Central memory CD8-positive, alpha-beta T cell (primary cell): ENCODE data around the gene TIGD6.

Source experiments
- ATAC-seq: fragments of 150-1000 bp; cut with Tn5 transposase; replicated peaks from 2 replicates; pipeline ENCODE4 v1.10.0; 2022; ENCODE audit warnings: mild to moderate bottlenecking, moderate FRiP score, moderate number of reproducible peaks; ENCODE audit not compliant: poor library complexity, severe bottlenecking; ENCODE audit errors: extremely low read depth
- DNase-seq, 2 donors: peaks; one replicate each; pipeline ENCODE4 v3.0.0; 2021; ENCODE audit warnings: low spot score in 2 of 2
- H3K27ac Mint-ChIP-seq: one replicate; pipeline ENCODE4 v1.8.0; 2022; ENCODE audit warnings: low read depth, mild to moderate bottlenecking, moderate library complexity, mixed read lengths
- H3K27me3 Mint-ChIP-seq: one replicate; pipeline ENCODE4 v1.8.0; 2022; ENCODE audit warnings: mixed read lengths
- H3K36me3 Mint-ChIP-seq: one replicate; pipeline ENCODE4 v1.8.0; 2022; ENCODE audit warnings: mild to moderate bottlenecking, moderate library complexity, mixed read lengths; ENCODE audit not compliant: insufficient read depth
- H3K4me1 Mint-ChIP-seq: one replicate; pipeline ENCODE4 v1.8.0; 2022; ENCODE audit warnings: mixed read lengths
- H3K4me3 Mint-ChIP-seq: one replicate; pipeline ENCODE4 v1.8.0; 2022; ENCODE audit warnings: mild to moderate bottlenecking, moderate library complexity, mixed read lengths
- H3K9me3 Mint-ChIP-seq: one replicate; pipeline ENCODE4 v1.8.0; 2022; ENCODE audit warnings: mixed read lengths

Gene TIGD6

DNA sequence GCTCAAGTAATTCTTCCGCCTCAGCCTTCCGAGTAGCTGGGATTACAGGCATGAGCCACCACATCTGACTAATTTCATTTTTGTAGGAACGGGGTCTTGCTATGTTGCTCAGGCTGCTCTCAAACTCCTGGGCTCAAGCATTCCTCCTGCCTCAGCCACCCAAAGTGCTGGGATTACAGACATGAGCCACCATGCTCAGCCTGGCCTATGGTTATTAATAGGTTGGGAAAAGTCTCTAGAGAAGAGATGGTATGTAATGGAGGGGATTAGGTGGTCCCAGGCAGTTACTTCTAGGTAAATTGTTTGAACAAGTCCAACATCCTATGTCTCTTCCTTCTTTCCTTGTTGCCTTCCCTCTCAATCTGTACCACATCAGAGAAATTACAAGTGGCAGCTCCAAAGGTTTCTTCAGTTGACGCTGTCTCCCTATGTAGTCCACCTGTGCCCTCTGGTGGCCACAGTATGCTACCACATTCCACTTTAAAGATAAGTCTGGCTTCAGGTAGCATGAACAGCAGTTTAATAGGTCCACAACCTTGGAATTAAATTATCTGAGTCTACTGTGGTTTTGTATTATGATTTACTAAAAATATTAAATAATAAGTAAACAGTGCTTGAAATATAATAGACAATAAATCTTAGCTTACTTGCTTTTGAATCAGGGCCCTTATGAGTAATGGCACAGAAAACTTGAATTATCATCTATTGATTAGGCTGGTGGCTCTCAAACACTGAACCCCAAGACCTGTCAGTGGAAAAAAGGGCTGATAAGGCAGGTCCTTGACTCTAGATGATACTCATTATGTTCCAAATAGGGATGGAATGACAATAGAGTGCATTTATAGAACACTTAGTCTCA, 9.7 kb downstream of the TIGD6 start:
- ATAC-seq (no peak), DNase-seq (peak; percentile 33 to 44)
- no peaks in the 10 kb centered on the region for H3K27me3 Mint-ChIP-seq
- H3K9me3 Mint-ChIP-seq: no peaks in the 10 kb centered on the region
- no peak overlapping the region for H3K4me3 Mint-ChIP-seq
- peaks cover 6% of the 10 kb centered on the region for H3K4me1 Mint-ChIP-seq
- H3K36me3 Mint-ChIP-seq: no peaks in the 10 kb centered on the region
- H3K27ac Mint-ChIP-seq: no peak overlapping the region

DNA sequence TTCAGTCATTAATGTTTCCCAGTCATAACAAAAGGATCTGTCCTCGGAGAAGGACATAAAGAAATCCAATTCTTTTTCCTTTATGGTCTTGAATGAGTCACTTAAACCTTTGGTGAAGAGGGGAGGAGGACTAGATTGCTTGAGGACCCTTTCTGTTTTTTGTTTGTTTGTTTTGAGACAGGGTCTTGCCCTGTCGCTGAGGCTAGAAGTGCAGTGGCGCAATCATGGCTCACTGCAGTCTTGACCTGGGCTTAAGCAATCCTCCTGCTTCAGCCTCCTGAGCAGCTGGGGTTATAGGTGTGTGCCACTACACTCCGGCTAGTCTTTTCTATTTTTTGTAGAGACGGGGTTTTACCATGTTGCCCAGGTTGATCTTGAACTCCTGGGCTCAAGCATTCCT, 12.3 kb downstream of the TIGD6 start:
- Mint-ChIP-seq H3K36me3 (peaks cover 1% of the 10 kb centered on the region), H3K27me3 (no peaks in the 10 kb centered on the region), H3K4me3 (no peak overlapping the region), H3K4me1 (peaks cover 6% of the 10 kb centered on the region), H3K9me3 (no peaks in the 10 kb centered on the region), H3K27ac (no peak overlapping the region)
- no peak for DNase-seq
- ATAC-seq: no peak

DNA sequence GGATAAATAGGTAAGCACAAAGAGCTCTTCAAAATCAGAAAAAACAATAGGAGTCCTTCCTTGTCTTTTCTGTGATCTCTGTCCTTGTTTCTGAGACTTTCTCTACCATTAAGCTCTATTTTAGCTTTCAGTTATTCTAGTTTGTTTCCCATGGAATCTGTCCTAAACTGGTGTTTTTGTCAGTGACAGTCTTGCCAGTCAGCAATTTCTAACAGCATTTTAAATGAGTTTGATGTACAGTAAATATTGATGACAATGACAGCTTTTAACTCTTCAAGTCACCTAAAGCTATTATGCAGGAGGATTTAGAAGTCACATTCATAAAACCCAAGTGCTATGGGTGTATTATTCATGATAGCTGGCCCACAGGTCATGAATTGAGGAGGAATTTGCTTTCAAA, 17.9 kb downstream of the TIGD6 start:
- H3K27me3 Mint-ChIP-seq: no peaks in the 10 kb centered on the region
- H3K4me3 Mint-ChIP-seq: no peak overlapping the region
- H3K27ac Mint-ChIP-seq: no peak overlapping the region
- H3K9me3 Mint-ChIP-seq: no peaks in the 10 kb centered on the region
- no peak for ATAC-seq
- H3K36me3 Mint-ChIP-seq: peaks cover 12% of the 10 kb centered on the region
- H3K4me1 Mint-ChIP-seq: no peaks in the 10 kb centered on the region
- DNase-seq: no peak

DNA sequence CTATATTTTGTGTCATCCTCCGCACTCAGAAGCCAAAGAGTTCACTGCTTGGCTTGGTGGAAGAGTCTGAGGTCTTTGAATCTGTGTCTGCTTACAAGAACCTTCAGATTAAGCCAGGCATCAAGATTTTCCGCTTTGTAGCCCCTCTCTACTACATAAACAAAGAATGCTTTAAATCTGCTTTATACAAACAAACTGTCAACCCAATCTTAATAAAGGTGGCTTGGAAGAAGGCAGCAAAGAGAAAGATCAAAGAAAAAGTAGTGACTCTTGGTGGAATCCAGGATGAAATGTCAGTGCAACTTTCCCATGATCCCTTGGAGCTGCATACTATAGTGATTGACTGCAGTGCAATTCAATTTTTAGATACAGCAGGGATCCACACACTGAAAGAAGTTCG, 19.2 kb downstream of the TIGD6 start:
- ATAC-seq: no peak
- Mint-ChIP-seq H3K9me3 (no peaks in the 10 kb centered on the region), H3K27ac (no peak overlapping the region), H3K27me3 (no peaks in the 10 kb centered on the region), H3K36me3 (peaks cover 12% of the 10 kb centered on the region), H3K4me1 (peaks cover 6% of the 10 kb centered on the region), H3K4me3 (no peak overlapping the region)
- DNase-seq: no peak

DNA sequence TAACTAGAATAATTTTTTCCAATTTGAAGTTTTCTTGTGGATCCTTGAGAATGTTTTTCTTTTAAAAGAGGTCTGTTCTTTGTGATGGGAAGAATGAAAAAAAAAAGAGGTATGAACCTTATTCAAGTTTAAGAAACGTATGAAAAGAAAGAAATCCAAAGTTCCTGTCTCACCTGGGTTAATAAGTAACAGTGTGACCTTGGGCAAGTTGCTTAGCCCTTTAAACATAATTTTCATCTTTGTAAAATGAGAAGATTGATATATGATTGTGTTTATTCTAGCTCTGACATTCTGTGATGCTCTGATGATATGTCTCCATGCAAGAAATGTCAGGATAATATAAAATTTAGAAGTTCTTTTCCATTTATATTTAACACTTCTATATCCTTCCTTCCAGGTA, 20.6 kb downstream of the TIGD6 start:
- H3K36me3 Mint-ChIP-seq: peaks cover 12% of the 10 kb centered on the region
- ATAC-seq: no peak
- H3K4me3 Mint-ChIP-seq: no peak overlapping the region

DNA sequence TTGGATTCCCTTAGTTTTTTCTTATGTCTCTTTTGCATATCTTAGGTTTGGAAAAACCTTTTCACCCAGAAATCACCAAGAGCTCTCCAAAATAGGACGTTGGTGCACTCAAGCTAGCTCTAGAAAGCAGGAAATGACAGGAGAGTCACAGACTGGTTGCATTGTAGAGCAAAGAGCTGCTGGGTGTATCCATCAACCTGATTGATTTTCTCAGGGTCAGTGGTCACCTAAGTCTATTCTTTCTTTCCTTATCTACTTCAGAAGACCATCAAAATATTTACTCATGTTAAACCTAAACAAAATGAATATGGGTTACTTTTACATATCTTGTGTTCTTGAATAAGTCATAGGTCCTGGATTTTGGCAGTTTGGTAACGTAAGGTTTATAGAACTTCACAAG, 25.0 kb downstream of the TIGD6 start:
- Mint-ChIP-seq H3K27ac (no peak overlapping the region), H3K9me3 (no peaks in the 10 kb centered on the region), H3K4me1 (peaks cover 19% of the 10 kb centered on the region), H3K36me3 (peaks cover 12% of the 10 kb centered on the region), H3K4me3 (no peak overlapping the region), H3K27me3 (no peaks in the 10 kb centered on the region)
- ATAC-seq: no peak
- no peak for DNase-seq

More for the DNA sequence above, 20.6 kb downstream of the TIGD6 start:
- no peak overlapping the region for H3K27ac Mint-ChIP-seq
- no peak for DNase-seq
- peaks cover 6% of the 10 kb centered on the region for H3K4me1 Mint-ChIP-seq
- H3K27me3 Mint-ChIP-seq: no peaks in the 10 kb centered on the region
- H3K9me3 Mint-ChIP-seq: no peaks in the 10 kb centered on the region

DNA sequence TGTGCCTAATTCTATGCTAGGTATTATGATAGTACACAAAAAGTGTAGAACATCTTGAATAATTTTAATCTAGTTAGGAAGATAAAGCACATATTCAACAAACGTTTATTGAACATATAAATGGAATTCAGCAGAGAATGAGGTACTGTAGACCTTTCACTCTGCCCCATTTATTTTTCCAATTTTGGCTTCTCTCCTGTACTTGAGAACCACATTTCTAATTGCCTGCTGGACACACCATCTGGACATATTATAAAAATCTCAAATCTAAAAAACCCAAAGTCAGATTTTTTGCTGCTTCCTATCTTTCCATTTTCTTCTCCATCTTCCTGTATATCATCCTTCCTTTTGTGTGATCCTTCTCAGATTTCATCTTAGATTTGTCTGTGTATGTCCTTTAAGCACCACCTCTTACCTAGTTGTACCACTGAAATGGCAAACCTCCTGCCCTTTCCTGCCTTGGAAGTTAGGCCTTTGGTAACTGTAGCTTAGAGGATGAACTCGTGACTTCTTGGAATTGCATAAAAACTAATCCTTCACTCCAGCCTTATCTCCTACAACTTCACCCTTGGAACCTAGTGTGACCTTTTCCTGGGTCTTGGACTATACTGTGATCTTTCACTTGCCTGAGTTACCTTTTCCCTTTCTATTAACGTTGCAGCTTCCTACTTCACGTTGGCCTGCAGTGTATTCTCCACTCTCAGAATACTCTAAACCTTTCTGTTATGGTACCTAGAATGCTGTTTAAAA, 31.1 kb downstream of the TIGD6 start:
- no peaks in the 10 kb centered on the region for H3K9me3 Mint-ChIP-seq
- ATAC-seq (no peak), DNase-seq (no peak)
- peaks cover 23% of the 10 kb centered on the region for H3K4me1 Mint-ChIP-seq
- H3K36me3 Mint-ChIP-seq: peaks cover 2% of the 10 kb centered on the region
- no peak overlapping the region for H3K27ac Mint-ChIP-seq
- no peaks in the 10 kb centered on the region for H3K27me3 Mint-ChIP-seq
- no peak overlapping the region for H3K4me3 Mint-ChIP-seq

DNA sequence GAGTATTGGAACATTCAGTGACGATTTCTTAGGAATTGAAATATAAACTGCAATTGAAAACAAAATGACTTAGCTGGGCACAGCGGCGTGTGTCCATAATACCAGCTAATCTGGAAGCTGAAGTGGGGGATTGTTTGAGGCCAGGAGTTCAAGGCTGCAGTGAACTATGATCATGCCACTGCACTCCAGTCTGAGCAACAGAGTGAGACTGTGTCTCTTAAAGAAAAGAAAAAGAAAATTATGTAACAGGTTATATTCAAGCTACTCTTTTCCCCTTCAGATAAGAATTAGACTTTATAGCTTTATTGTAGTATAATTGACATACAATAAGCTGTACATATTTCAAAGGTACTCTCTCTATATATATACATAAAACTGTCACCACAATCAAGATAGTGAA, 33.5 kb downstream of the TIGD6 start:
- DNase-seq (no peak), ATAC-seq (no peak)
- H3K36me3 Mint-ChIP-seq: no peaks in the 10 kb centered on the region
- H3K9me3 Mint-ChIP-seq: no peaks in the 10 kb centered on the region
- no peaks in the 10 kb centered on the region for H3K27me3 Mint-ChIP-seq
- no peak overlapping the region for H3K4me3 Mint-ChIP-seq
- peaks cover 25% of the 10 kb centered on the region for H3K4me1 Mint-ChIP-seq
- H3K27ac Mint-ChIP-seq: no peak overlapping the region

DNA sequence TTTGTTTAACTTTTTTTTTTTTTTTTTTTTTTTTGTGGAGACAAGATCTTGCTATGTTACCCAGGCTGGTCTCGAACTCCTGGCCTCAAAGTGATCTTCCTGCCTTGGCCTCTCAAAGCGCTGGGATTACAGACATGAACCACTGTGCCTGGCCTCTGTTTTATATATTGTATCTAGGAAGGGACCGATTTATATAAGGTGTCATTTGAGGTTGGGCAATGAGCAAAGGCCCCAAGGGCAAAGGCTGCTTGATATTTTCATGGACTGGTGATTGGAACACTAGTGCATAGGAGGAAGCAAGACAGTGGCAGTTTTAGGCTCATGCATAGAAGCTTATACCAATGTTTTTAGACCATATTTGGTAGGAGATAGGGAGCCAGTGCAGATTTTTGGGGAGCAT, 36.7 kb downstream of the TIGD6 start:
- H3K36me3 Mint-ChIP-seq: peaks cover 6% of the 10 kb centered on the region
- DNase-seq (no peak), ATAC-seq (no peak)
- H3K9me3 Mint-ChIP-seq: no peaks in the 10 kb centered on the region
- H3K27me3 Mint-ChIP-seq: no peaks in the 10 kb centered on the region
- peaks cover 35% of the 10 kb centered on the region for H3K4me1 Mint-ChIP-seq
- H3K27ac Mint-ChIP-seq: no peak overlapping the region
- no peak overlapping the region for H3K4me3 Mint-ChIP-seq

DNA sequence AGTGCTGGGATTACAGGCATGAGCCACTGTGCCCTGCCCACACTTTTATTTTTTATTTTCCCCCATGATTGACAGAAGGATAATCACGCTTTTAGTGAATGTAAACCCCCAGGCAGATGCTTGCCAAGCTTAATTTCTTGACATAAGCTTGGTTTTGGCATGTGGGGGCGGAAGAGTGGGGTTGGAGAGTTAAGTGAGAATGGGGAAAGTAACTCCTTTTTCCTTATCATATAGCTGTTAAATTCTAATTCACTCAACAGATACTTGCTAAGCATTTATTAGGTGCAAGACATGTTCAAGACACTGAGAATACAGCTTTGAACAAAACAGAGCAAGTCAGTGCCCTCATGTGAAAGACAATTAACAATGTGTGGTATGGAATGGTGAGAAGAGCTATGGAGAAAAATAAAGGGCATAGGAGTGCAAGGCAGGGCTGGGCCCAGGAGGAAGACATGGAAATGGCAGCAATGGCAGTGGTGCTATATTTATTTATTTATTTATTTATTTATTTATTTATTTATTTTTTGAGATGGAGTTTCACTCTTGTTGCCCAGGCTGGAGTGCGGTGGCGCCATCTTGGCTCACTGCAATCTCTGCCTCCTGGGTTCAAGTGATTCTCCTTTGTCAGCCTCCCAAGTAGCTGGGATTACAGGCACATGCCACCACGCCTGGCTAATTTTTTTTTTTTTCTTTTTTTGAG, 37.7 kb downstream of the TIGD6 start:
- H3K4me3 Mint-ChIP-seq: no peak overlapping the region
- ATAC-seq (no peak), DNase-seq (no peak)
- peaks cover 6% of the 10 kb centered on the region for H3K36me3 Mint-ChIP-seq
- no peaks in the 10 kb centered on the region for H3K27me3 Mint-ChIP-seq
- no peaks in the 10 kb centered on the region for H3K9me3 Mint-ChIP-seq
- H3K4me1 Mint-ChIP-seq: peaks cover 35% of the 10 kb centered on the region
- H3K27ac Mint-ChIP-seq: no peak overlapping the region

DNA sequence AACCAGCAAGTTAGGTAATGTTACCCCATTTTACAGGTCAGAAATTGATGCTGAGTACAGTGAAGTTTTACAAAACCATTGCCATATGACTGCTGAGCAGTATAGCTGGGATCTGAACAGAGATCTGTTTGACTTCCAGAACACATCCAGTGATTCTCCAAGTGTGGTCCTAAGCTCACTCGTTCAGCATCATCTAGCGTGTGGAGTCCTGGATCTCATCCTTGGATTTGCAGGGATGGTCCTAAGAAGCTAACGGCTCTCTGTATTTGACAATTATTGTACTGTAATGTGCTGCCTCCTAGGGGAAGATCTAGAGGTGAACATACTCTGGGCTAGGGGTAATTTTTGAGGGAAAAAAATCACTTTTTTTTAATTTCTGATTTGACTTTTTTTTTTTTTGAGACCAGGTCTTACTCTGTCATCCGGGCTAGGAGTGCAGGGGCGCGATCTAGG, 38.5 kb downstream of the TIGD6 start:
- no peaks in the 10 kb centered on the region for H3K9me3 Mint-ChIP-seq
- peaks cover 6% of the 10 kb centered on the region for H3K36me3 Mint-ChIP-seq
- peak overlapping the region; percentile 91 for H3K4me3 Mint-ChIP-seq
- peaks cover 35% of the 10 kb centered on the region for H3K4me1 Mint-ChIP-seq
- no peak overlapping the region for H3K27ac Mint-ChIP-seq
- no peaks in the 10 kb centered on the region for H3K27me3 Mint-ChIP-seq
- no peak for ATAC-seq
- no peak for DNase-seq

DNA sequence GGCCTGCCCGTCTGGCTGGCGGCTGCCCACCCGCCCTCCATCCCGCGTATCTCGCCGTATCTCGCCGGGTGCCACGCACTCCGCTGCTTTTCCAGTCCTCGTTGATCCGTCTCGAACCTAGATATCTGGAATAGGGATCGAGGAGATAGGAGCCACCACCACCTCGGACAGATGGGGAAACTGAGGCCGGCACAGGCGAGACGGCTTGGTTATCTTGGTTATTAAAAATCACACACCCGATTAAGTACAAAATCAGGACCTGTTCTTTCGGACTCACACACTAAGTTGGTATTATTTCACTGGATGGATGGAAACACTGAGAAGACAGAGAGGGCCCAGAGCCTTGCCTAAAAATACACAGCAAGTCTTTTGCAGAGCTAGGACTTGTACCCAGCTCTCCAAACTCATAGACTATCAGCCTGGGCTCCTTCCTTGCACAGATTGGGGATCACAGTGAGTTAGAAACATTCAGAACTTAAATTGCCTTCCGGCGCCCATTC, 39.2 kb downstream of the TIGD6 start:
- Mint-ChIP-seq H3K4me1 (peaks cover 35% of the 10 kb centered on the region), H3K9me3 (no peaks in the 10 kb centered on the region), H3K4me3 (peak overlapping the region; percentile 91), H3K36me3 (peaks cover 6% of the 10 kb centered on the region), H3K27ac (peak overlapping the region; percentile 95), H3K27me3 (no peaks in the 10 kb centered on the region)
- no peak for ATAC-seq
- no peak for DNase-seq
